RPMI8226 (cell line): ENCODE measurements around the gene IMPG1.

Source experiments
- DNase-seq: peaks from one replicate; pipeline ENCODE4 v3.0.0-alpha.2; 2015

The IMPG1 gene

DNA sequence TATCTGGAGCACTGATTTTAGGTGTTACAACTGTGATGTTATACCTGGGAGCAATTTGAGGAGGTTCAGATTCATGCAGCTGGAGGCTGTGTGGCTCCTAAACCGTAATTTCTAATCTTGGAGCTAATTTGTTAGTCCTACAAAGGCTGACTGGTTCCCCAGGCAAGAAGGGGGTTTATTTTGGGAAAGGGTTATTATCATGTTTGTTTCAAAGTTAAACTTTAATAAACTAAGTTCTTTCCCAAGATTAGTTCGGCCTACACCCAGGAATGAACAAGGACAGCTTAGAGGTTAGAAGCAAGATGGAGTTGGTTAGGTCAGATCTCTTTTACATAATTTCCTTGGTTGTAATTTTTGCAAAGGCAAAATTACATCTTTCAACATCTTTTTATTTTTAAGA lies 187.6 kb downstream of the IMPG1 start:
- no peak for DNase-seq

DNA sequence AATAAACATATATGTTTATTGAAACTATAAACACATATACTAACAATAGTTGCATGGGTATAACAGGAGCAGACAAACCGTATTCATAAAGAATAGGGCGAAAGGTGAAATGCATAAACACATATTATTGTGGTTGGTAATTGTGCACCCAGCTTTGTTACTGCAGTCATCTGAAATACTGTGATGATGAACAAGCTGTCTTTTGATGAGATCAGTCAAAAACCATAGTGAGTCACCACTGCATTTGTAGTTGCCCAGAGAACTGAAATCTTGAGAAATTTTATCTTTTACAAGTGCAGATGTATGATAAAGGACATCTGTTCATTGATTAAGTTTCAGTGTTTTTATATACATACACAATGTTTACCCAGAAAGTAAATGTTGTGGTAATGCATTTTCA lies 189.7 kb downstream of the IMPG1 start:
- no peak for DNase-seq

DNA sequence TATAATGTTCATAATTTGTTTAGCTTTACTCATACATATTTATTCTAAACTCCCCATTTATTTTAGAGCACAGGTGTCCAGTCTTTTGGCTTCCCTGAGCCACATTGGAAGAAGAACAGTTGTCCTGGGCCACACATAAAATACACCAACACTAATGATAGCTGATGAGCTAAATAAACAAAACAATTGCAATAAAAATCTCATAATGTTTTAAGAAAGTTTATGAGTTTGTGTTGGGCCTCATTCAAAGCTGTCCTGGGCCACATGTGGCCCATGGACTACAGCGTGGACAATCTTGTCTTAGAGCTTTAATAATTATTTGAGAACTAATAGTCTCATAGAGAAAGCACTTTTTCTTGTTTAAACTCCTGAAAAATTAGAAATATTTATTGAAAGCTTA lies 192.2 kb downstream of the IMPG1 start:
- no peak for DNase-seq

DNA sequence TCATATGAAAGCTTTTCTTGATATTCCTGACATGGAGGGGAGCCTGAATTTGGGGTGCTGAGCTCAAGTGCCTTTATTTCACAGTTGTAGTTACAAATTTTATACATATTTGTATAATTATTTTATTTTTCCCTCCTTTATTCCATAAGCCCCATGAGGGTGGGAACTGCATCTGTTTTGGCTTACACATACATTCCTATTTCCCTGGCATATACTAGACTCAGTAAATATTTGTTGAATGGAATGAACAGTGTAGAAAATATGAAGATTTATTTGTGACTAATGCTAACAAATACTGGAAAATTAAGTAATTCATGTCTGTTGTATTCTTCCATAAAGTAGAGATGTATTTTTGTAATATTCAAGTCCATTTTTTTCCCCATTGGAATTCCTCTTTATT lies 196.3 kb downstream of the IMPG1 start:
- no peak for DNase-seq

DNA sequence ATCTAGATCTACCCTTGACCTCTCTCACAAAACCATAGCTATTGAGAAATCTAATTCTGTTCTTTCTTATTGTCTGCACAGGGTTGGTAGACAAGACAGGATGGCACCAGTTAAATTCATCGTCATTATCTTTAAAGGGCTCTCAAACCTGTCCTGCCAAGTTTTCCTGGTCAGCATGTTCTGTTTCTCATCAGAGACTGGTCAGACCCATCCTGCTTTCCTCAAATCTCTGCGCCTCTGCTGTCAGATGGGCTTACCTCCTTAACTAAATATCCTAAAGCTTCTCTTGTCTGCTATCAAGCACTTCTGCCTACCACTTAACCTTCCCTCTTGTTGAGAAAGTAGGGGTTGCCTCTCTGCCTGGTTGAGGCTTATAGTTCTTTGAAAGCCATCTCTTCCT lies 198.2 kb downstream of the IMPG1 start:
- DNase-seq: no peak
